Type B pancreatic cell (in vitro differentiated cells): ENCODE data around the gene HOXC6. TPM values are rescaled to one million over a fixed set of nuclear protein-coding genes. Genes with fewer than 3 reads are reported as not detected.

ENCODE experiments used
- DNase-seq: peaks from one replicate; pipeline ENCODE4 v3.0.0; 2021; ENCODE audit warnings: mixed read lengths; ENCODE audit not compliant: unreplicated experiment; ENCODE audit errors: extremely low spot score
- H3K27ac Mint-ChIP-seq: 2 replicates; pipeline ENCODE4 v1.8.0; 2021; ENCODE audit warnings: mild to moderate bottlenecking, mixed read lengths
- H3K27me3 Mint-ChIP-seq: 2 replicates; pipeline ENCODE4 v1.8.0; 2021; ENCODE audit warnings: mixed read lengths
- H3K36me3 Mint-ChIP-seq: 2 replicates; pipeline ENCODE4 v1.8.0; 2021; ENCODE audit warnings: mixed read lengths
- H3K4me1 Mint-ChIP-seq: one replicate; pipeline ENCODE4 v1.8.0; 2021; ENCODE audit warnings: mixed read lengths; ENCODE audit not compliant: unreplicated experiment
- H3K4me3 Mint-ChIP-seq: 2 replicates; pipeline ENCODE4 v1.8.0; 2021; ENCODE audit warnings: mild to moderate bottlenecking, mixed read lengths
- H3K9me3 Mint-ChIP-seq: 2 replicates; pipeline ENCODE4 v1.8.0; 2021; ENCODE audit warnings: mixed read lengths
- CTCF ChIP-seq: fragments of 200-600 bp; sonication (generic); conservative IDR thresholded peaks from 2 replicates; pipeline ENCODE4 v1.5.0; 2021; ENCODE audit warnings: antibody characterized with exemption, mild to moderate bottlenecking
- total RNA-seq: library from RNA; stranded (reverse); gene quantifications from 2 replicates; pipeline ENCODE4 v1.2.1, GENCODE V29; 2021; ENCODE audit warnings: low replicate concordance

HOXC6 gene
- total RNA-seq, 1 donor from 2014 or later = 23.0 TPM

- no peaks in the 10 kb centered on the region for H3K9me3 Mint-ChIP-seq
- H3K36me3 Mint-ChIP-seq = no peaks in the 10 kb centered on the region
- peak overlapping the region; percentile 90 for H3K27ac Mint-ChIP-seq
- DNase-seq = no peak
- H3K4me3 Mint-ChIP-seq = peak overlapping the region; percentile 92
- no peak for TF ChIP-seq CTCF
- H3K27me3 Mint-ChIP-seq = peaks cover 72% of the 10 kb centered on the region
- H3K4me1 Mint-ChIP-seq = peaks cover 71% of the 10 kb centered on the region
Measured at GRCh38 chr12:54048406-54049093, 20.3 kb downstream of the HOXC6 start.

- Mint-ChIP-seq H3K9me3 (no peaks in the 10 kb centered on the region), H3K4me1 (peaks cover 65% of the 10 kb centered on the region), H3K4me3 (peak overlapping the region; percentile 92), H3K27ac (peak overlapping the region; percentile 90), H3K36me3 (no peaks in the 10 kb centered on the region), H3K27me3 (peaks cover 75% of the 10 kb centered on the region)
- no peak for DNase-seq
- TF ChIP-seq CTCF = no peak
Measured at GRCh38 chr12:54049108-54049507, 20.9 kb downstream of the HOXC6 start.

- H3K4me1 Mint-ChIP-seq = peaks cover 54% of the 10 kb centered on the region
- peak overlapping the region; percentile 92 for H3K4me3 Mint-ChIP-seq
- DNase-seq = no peak
- H3K27me3 Mint-ChIP-seq = peaks cover 71% of the 10 kb centered on the region
- no peaks in the 10 kb centered on the region for H3K9me3 Mint-ChIP-seq
- H3K27ac Mint-ChIP-seq = peak overlapping the region; percentile 69
- peaks cover 3% of the 10 kb centered on the region for H3K36me3 Mint-ChIP-seq
- no peak for TF ChIP-seq CTCF
Measured at GRCh38 chr12:54050482-54050810, 22.2 kb downstream of the HOXC6 start.

- H3K4me3 Mint-ChIP-seq = peak overlapping the region; percentile 92
- peaks cover 54% of the 10 kb centered on the region for H3K4me1 Mint-ChIP-seq
- H3K36me3 Mint-ChIP-seq = peaks cover 9% of the 10 kb centered on the region
- H3K27ac Mint-ChIP-seq = peak overlapping the region; percentile 69
- peaks cover 68% of the 10 kb centered on the region for H3K27me3 Mint-ChIP-seq
- H3K9me3 Mint-ChIP-seq = no peaks in the 10 kb centered on the region
- no peak for TF ChIP-seq CTCF
- DNase-seq = no peak
Measured at GRCh38 chr12:54051026-54051842, 23.0 kb downstream of the HOXC6 start.

GRCh38 chr12:54051874-54052437 lies 23.7 kb downstream of the HOXC6 start:
- DNase-seq = no peak
- Mint-ChIP-seq H3K4me3 (peak overlapping the region; percentile 98), H3K9me3 (no peaks in the 10 kb centered on the region), H3K27ac (peak overlapping the region; percentile 69), H3K4me1 (peaks cover 54% of the 10 kb centered on the region), H3K36me3 (peaks cover 11% of the 10 kb centered on the region), H3K27me3 (peaks cover 66% of the 10 kb centered on the region)
- TF ChIP-seq CTCF = no peak
